H9 (cell line): ENCODE data around the gene FADD. TPM values are rescaled to one million over a fixed set of nuclear protein-coding genes. Genes with fewer than 3 reads are reported as not detected.

Experiments
- DNase-seq: peaks from one replicate; pipeline ENCODE4 v3.0.0-alpha.2; 2017
- H2AFZ ChIP-seq: one replicate; pipeline ENCODE4 v1.6.1; 2013; ENCODE audit warnings: mild to moderate bottlenecking, low read length, control low read depth, moderate library complexity
- H2AK5ac ChIP-seq: 2 replicates; pipeline ENCODE4 v1.6.1; 2013; ENCODE audit warnings: low read length, control low read depth, mixed read lengths; ENCODE audit not compliant: insufficient read length
- H2BK120ac ChIP-seq: one replicate; pipeline ENCODE4 v1.6.1; 2013; ENCODE audit warnings: low read depth, mild to moderate bottlenecking, low read length, control low read depth, inconsistent platforms; ENCODE audit not compliant: poor library complexity, severe bottlenecking
- H2BK12ac ChIP-seq: 2 replicates; pipeline ENCODE4 v1.6.1; 2013; ENCODE audit warnings: low read length, control low read depth, mixed read lengths, low read depth; ENCODE audit not compliant: insufficient read length
- H2BK15ac ChIP-seq: 2 replicates; pipeline ENCODE4 v1.6.1; 2013; ENCODE audit warnings: low read depth, low read length, control low read depth
- H2BK20ac ChIP-seq: one replicate; pipeline ENCODE4 v1.6.1; 2013; ENCODE audit warnings: low read depth, mild to moderate bottlenecking, low read length, control low read depth, inconsistent platforms; ENCODE audit not compliant: poor library complexity, severe bottlenecking
- H2BK5ac ChIP-seq: 2 replicates; pipeline ENCODE4 v1.6.1; 2013; ENCODE audit warnings: low read length, control low read depth, mixed read lengths; ENCODE audit not compliant: insufficient read length
- H3K14ac ChIP-seq: 2 replicates; pipeline ENCODE4 v1.6.1; 2013; ENCODE audit warnings: low read length, control low read depth; ENCODE audit not compliant: insufficient read depth
- H3K18ac ChIP-seq: 2 replicates; pipeline ENCODE4 v1.6.1; 2013; ENCODE audit warnings: low read depth, mild to moderate bottlenecking, mixed read lengths, low read length, control low read depth; ENCODE audit not compliant: insufficient read length
- H3K23ac ChIP-seq: 2 replicates; pipeline ENCODE4 v1.6.1; 2013; ENCODE audit warnings: low read length, control low read depth, mixed read lengths, low read depth; ENCODE audit not compliant: insufficient read length
- H3K23me2 ChIP-seq: 2 replicates; pipeline ENCODE4 v1.6.1; 2013; ENCODE audit warnings: low read depth, mild to moderate bottlenecking, mixed read lengths, low read length, control low read depth; ENCODE audit not compliant: insufficient read length, poor library complexity, severe bottlenecking
- H3K27ac ChIP-seq: 2 replicates; pipeline ENCODE4 v1.5.1; 2013; ENCODE audit warnings: low read length, control low read depth, mixed read lengths, low read depth; ENCODE audit not compliant: insufficient read length
- H3K27me3 ChIP-seq: 2 replicates; pipeline ENCODE4 v1.6.1; 2013; ENCODE audit warnings: low read length, control low read depth, inconsistent platforms; ENCODE audit not compliant: insufficient read depth
- H3K4ac ChIP-seq: 2 replicates; pipeline ENCODE4 v1.6.1; 2013; ENCODE audit warnings: low read depth, mild to moderate bottlenecking, control low read depth, inconsistent platforms, low read length, moderate library complexity
- H3K4me1 ChIP-seq: 2 replicates; pipeline ENCODE4 v1.6.1; 2013; ENCODE audit warnings: low read length, control low read depth, inconsistent platforms; ENCODE audit not compliant: insufficient read depth
- H3K4me2 ChIP-seq: 2 replicates; pipeline ENCODE4 v1.6.1; 2013; ENCODE audit warnings: low read length, control low read depth, mixed read lengths; ENCODE audit not compliant: insufficient read length, insufficient read depth
- H3K56ac ChIP-seq: 2 replicates; pipeline ENCODE4 v1.6.1; 2013; ENCODE audit warnings: low read depth, mild to moderate bottlenecking, mixed read lengths, low read length, control low read depth; ENCODE audit not compliant: insufficient read length
- H3K79me1 ChIP-seq: 2 replicates; pipeline ENCODE4 v1.6.1; 2013; ENCODE audit warnings: low read depth, mild to moderate bottlenecking, moderate library complexity, low read length, control low read depth, inconsistent platforms; ENCODE audit not compliant: insufficient read depth, poor library complexity, severe bottlenecking
- H3K79me2 ChIP-seq: 2 replicates; pipeline ENCODE4 v1.6.1; 2013; ENCODE audit warnings: low read length, control low read depth, inconsistent platforms; ENCODE audit not compliant: insufficient read depth
- H3K9ac ChIP-seq: 2 replicates; pipeline ENCODE4 v1.6.1; 2013; ENCODE audit warnings: low read length, control low read depth, mixed read lengths; ENCODE audit not compliant: insufficient read length; ENCODE audit errors: extremely low read depth
- H3K9me3 ChIP-seq: one replicate; pipeline ENCODE4 v1.6.1; 2013; ENCODE audit warnings: low read depth, low read length, inconsistent platforms; ENCODE audit not compliant: control insufficient read depth
- H3T11ph ChIP-seq: one replicate; pipeline ENCODE4 v1.6.1; 2013; ENCODE audit warnings: mild to moderate bottlenecking, low read length, control low read depth, inconsistent platforms
- H4K20me1 ChIP-seq: one replicate; pipeline ENCODE4 v1.6.1; 2013; ENCODE audit not compliant: control insufficient read depth, insufficient read length, insufficient read depth
- H4K5ac ChIP-seq: 2 replicates; pipeline ENCODE4 v1.6.1; 2013; ENCODE audit warnings: low read depth, mild to moderate bottlenecking, mixed read lengths, low read length, control low read depth; ENCODE audit not compliant: insufficient read length
- H4K8ac ChIP-seq: replicated peaks from 2 replicates; pipeline ENCODE4 v1.6.1; 2013; ENCODE audit warnings: low read length, control low read depth, mixed read lengths, low read depth; ENCODE audit not compliant: insufficient read length
- H4K91ac ChIP-seq: 2 replicates; pipeline ENCODE4 v1.6.1; 2013; ENCODE audit warnings: low read depth, mild to moderate bottlenecking, moderate library complexity, mixed read lengths, low read length, control low read depth; ENCODE audit not compliant: insufficient read length
- H3K27ac Mint-ChIP-seq, 3 experiments: 2 replicates in 2 of 3; 3 replicates in 1 of 3; pipeline ENCODE4 v1.8.0; 2020 to 2021; ENCODE audit warnings: mixed read lengths in 3 of 3, mild to moderate bottlenecking in 1 of 3, moderate library complexity in 1 of 3
- H3K27me3 Mint-ChIP-seq: 2 replicates; pipeline ENCODE4 v1.8.0; 2021; ENCODE audit warnings: low read depth, mild to moderate bottlenecking, moderate library complexity, mixed read lengths
- H3K36me3 Mint-ChIP-seq, 3 experiments: 2 replicates in 2 of 3; 3 replicates in 1 of 3; pipeline ENCODE4 v1.8.0; 2020 to 2021; ENCODE audit warnings: low read depth in 3 of 3, mixed read lengths in 3 of 3; ENCODE audit not compliant: insufficient read depth in 1 of 3
- H3K4me1 Mint-ChIP-seq, 2 experiments: 2 replicates each; pipeline ENCODE4 v1.8.0; 2020; ENCODE audit warnings: mixed read lengths in 2 of 2
- H3K4me3 Mint-ChIP-seq, 2 experiments: 2 replicates in 1 of 2; 3 replicates in 1 of 2; pipeline ENCODE4 v1.8.0; 2020 to 2021; ENCODE audit warnings: mild to moderate bottlenecking in 2 of 2, mixed read lengths in 2 of 2, moderate library complexity in 1 of 2
- H3K9me3 Mint-ChIP-seq, 2 experiments: 2 replicates in 1 of 2; 3 replicates in 1 of 2; pipeline ENCODE4 v1.8.0; 2020; ENCODE audit warnings: mild to moderate bottlenecking in 2 of 2, mixed read lengths in 2 of 2, moderate library complexity in 1 of 2
- whole genome bisulfite sequencing: extraction: QIAGEN DNeasy Blood & Tissue Kit; methylation state at CpG from one replicate; pipeline ENCODE4 v1.1.7; 2013; ENCODE audit warnings: missing lambda C conversion rate, low lambda C conversion rate, mixed read lengths; ENCODE audit not compliant: insufficient read length; ENCODE audit errors: extremely low coverage; 5-methylcytosine and 5-hydroxymethylcytosine counted together
- total RNA-seq: library from RNA; stranded (reverse); gene quantifications from 2 replicates; pipeline ENCODE4 v1.2.1, GENCODE V29; 2021
- TF ChIP-seq, protein P1 (sequence below): fragments of 200-600 bp; sonication (generic); conservative IDR thresholded peaks from 3 replicates; pipeline ENCODE4 v1.8.0; 2021; ENCODE audit warnings: antibody characterized with exemption, mild to moderate bottlenecking

The FADD gene
- total RNA-seq, 1 experiment from 2014 or later, result 51.1 TPM

DNA sequence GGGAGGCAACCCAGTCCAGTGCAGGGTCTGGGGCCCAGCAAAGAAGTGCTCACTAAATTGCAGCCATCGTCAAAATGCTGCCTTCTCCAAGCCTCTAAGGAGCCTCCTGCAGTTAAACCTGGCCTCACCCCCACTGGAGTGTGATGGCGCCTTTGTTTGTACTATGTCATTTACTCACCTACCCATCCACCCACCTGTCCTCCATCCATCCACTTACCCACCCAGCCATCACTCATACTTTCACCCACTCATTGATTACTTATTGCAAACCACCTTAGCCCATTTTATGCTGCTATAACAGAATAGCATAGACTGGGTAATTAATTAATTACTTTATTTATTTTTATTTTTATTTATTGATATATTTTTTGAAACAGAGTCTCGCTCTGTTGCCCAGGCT lies 38.6 kb downstream of the FADD start:
- Histone ChIP-seq H4K91ac (no peak overlapping the region), H2BK5ac (no peak overlapping the region), H3K14ac (no peak overlapping the region), H2BK12ac (no peak overlapping the region), H2AFZ (no peak overlapping the region), H3K79me2 (no peaks in the 10 kb centered on the region), H2BK120ac (no peak overlapping the region), H3K4me1 (no peaks in the 10 kb centered on the region), H4K20me1 (no peaks in the 10 kb centered on the region), H3K9ac (no peak overlapping the region), H3K27ac (no peak overlapping the region), H3K56ac (no peak overlapping the region), H3K9me3 (no peaks in the 10 kb centered on the region), H3K23me2 (no peaks in the 10 kb centered on the region), H3K23ac (no peak overlapping the region), H3K27me3 (no peaks in the 10 kb centered on the region), H3T11ph (no peak overlapping the region), H3K79me1 (no peaks in the 10 kb centered on the region), H4K5ac (no peak overlapping the region), H4K8ac (no peak overlapping the region), H2AK5ac (no peak overlapping the region), H2BK20ac (no peak overlapping the region), H3K18ac (no peak overlapping the region), H3K4me2 (no peak overlapping the region), H3K4ac (no peak overlapping the region), H2BK15ac (no peak overlapping the region)
- Mint-ChIP-seq H3K36me3 (no peaks in the 10 kb centered on the region), H3K9me3 (no peaks in the 10 kb centered on the region), H3K27me3 (peaks cover 15% of the 10 kb centered on the region), H3K4me3 (no peak overlapping the region), H3K4me1 (peaks cover 0 to 3% of the 10 kb centered on the region in 2 experiments; a peak in 1 of 4 replicates), H3K27ac (no peak overlapping the region)
- DNase-seq, result no peak
- TF ChIP-seq, protein P1, sequence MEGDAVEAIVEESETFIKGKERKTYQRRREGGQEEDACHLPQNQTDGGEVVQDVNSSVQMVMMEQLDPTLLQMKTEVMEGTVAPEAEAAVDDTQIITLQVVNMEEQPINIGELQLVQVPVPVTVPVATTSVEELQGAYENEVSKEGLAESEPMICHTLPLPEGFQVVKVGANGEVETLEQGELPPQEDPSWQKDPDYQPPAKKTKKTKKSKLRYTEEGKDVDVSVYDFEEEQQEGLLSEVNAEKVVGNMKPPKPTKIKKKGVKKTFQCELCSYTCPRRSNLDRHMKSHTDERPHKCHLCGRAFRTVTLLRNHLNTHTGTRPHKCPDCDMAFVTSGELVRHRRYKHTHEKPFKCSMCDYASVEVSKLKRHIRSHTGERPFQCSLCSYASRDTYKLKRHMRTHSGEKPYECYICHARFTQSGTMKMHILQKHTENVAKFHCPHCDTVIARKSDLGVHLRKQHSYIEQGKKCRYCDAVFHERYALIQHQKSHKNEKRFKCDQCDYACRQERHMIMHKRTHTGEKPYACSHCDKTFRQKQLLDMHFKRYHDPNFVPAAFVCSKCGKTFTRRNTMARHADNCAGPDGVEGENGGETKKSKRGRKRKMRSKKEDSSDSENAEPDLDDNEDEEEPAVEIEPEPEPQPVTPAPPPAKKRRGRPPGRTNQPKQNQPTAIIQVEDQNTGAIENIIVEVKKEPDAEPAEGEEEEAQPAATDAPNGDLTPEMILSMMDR, result no peak
- no CpG with 5 or more reads among the region's 3 CpGs for WGBS
